ENCODE results near the gene ATP6V1G2. TPM values are rescaled to one million over a fixed set of nuclear protein-coding genes. Genes with fewer than 3 reads are reported as not detected.

ATP6V1G2 gene
- total RNA-seq, 6 experiments from 2014 or later = 2.9 to 4.1 (median 3.2) TPM

DNA sequence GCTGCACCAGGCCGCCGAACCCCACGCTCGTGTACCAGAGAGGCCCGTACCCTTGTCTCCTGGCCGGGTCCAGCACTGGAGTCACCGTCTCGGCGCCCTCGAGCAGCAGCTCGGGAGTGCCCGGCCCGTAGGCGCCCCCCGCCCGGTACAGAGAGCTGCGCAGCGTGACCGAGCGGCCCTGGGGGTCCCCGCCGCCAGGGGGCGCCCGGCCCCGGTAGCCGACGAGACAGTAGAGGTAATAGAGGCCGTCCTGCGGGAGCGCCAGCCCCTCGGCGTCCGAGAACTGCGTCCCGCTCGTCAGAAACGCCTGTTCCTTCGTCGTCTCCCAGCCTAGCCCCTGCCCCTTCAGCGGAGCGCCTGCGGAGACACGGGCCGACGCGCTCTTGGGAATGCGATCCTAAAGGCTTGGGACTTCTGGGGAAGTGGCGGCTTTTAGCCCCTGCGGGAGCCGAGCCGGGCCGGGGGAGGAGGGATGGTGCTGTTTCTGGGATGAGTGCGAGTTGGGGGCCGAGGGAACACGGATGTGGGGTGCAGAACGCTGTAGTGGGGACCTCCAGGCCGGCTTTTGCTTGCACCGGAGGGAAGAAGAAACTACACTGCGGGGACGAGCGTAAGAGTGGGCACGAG lies 34.5 kb upstream of the ATP6V1G2 start:
- H3K9me3 Mint-ChIP-seq = no peaks in the 10 kb centered on the region
- peak overlapping the region; percentile 80 for H3K27ac Mint-ChIP-seq
- H3K27me3 Mint-ChIP-seq (ENCODE audit: insufficient read depth) = peaks cover 3% of the 10 kb centered on the region; the same call in 1 of the 2 replicates
- TF ChIP-seq CTCF (IDR thresholded peaks at IDR 0.05) = peak; percentile 99
- peak overlapping the region; percentile 98 for H3K4me3 Mint-ChIP-seq
- DNase-seq = peak; percentile 60
- peaks cover 22% of the 10 kb centered on the region for H3K4me1 Mint-ChIP-seq (ENCODE audit: low read depth)
- no peaks in the 10 kb centered on the region for H3K36me3 Mint-ChIP-seq (ENCODE audit: low read depth)

GRCh38 chr6:31580438-31580740 lies 34.0 kb upstream of the ATP6V1G2 start:
- no peak for DNase-seq
- H3K9me3 Mint-ChIP-seq = no peaks in the 10 kb centered on the region
- peak overlapping the region; percentile 98 for H3K4me3 Mint-ChIP-seq
- peaks cover 22% of the 10 kb centered on the region for H3K4me1 Mint-ChIP-seq (ENCODE audit: low read depth)
- peaks cover 3% of the 10 kb centered on the region; the same call in 1 of the 2 replicates for H3K27me3 Mint-ChIP-seq (ENCODE audit: insufficient read depth)
- TF ChIP-seq CTCF (IDR thresholded peaks at IDR 0.05) = no peak
- H3K27ac Mint-ChIP-seq = peak overlapping the region; percentile 19; the same call in 1 of the 2 replicates
- no peaks in the 10 kb centered on the region for H3K36me3 Mint-ChIP-seq (ENCODE audit: low read depth)

GRCh38 chr6:31579546-31580437 lies 33.4 kb upstream of the ATP6V1G2 start:
- H3K4me3 Mint-ChIP-seq = peak overlapping the region; percentile 98
- H3K36me3 Mint-ChIP-seq (ENCODE audit: low read depth) = no peaks in the 10 kb centered on the region
- TF ChIP-seq CTCF (IDR thresholded peaks at IDR 0.05) = no peak
- no peak for DNase-seq
- H3K4me1 Mint-ChIP-seq (ENCODE audit: low read depth) = peaks cover 27% of the 10 kb centered on the region
- H3K27me3 Mint-ChIP-seq (ENCODE audit: insufficient read depth) = peaks cover 3% of the 10 kb centered on the region; the same call in 1 of the 2 replicates
- no peaks in the 10 kb centered on the region for H3K9me3 Mint-ChIP-seq
- no peak overlapping the region for H3K27ac Mint-ChIP-seq

DNA sequence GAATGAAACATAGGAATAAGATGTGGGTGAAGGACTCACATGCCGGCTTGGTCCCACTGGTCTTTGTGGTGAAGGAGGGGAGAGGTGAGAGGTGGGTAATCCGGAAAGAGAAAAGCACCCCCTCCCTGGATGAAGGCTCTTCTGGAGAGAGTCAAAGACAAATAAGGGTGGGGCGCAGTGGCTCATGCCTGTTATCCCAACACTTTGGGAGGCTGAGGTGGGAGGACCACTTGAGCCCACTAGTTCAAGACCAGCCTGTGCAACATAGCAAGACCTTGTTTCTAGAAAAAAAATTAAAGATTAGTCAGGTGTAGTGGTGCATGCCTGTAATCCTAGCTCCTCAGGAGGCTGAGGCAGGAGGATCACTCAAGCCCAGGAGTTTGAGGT lies 32.7 kb upstream of the ATP6V1G2 start:
- TF ChIP-seq CTCF (IDR thresholded peaks at IDR 0.05) = no peak
- Mint-ChIP-seq H3K4me1 (ENCODE audit: low read depth) (peaks cover 30% of the 10 kb centered on the region), H3K9me3 (no peaks in the 10 kb centered on the region), H3K27me3 (ENCODE audit: insufficient read depth) (peaks cover 3% of the 10 kb centered on the region; the same call in 1 of the 2 replicates), H3K4me3 (no peak overlapping the region), H3K36me3 (ENCODE audit: low read depth) (no peaks in the 10 kb centered on the region), H3K27ac (no peak overlapping the region)
- no peak for DNase-seq

- DNase-seq = no peak
- Mint-ChIP-seq H3K4me1 (ENCODE audit: low read depth) (peaks cover 37% of the 10 kb centered on the region), H3K36me3 (ENCODE audit: low read depth) (no peaks in the 10 kb centered on the region), H3K27ac (no peak overlapping the region), H3K27me3 (ENCODE audit: insufficient read depth) (peaks cover 6% of the 10 kb centered on the region), H3K9me3 (no peaks in the 10 kb centered on the region), H3K4me3 (no peak overlapping the region)
- TF ChIP-seq CTCF (IDR thresholded peaks at IDR 0.05) = no peak
Measured at GRCh38 chr6:31578184-31579118, 32.0 kb upstream of the ATP6V1G2 start.
